ENCODE data around the gene AUH.

The AUH gene

DNA sequence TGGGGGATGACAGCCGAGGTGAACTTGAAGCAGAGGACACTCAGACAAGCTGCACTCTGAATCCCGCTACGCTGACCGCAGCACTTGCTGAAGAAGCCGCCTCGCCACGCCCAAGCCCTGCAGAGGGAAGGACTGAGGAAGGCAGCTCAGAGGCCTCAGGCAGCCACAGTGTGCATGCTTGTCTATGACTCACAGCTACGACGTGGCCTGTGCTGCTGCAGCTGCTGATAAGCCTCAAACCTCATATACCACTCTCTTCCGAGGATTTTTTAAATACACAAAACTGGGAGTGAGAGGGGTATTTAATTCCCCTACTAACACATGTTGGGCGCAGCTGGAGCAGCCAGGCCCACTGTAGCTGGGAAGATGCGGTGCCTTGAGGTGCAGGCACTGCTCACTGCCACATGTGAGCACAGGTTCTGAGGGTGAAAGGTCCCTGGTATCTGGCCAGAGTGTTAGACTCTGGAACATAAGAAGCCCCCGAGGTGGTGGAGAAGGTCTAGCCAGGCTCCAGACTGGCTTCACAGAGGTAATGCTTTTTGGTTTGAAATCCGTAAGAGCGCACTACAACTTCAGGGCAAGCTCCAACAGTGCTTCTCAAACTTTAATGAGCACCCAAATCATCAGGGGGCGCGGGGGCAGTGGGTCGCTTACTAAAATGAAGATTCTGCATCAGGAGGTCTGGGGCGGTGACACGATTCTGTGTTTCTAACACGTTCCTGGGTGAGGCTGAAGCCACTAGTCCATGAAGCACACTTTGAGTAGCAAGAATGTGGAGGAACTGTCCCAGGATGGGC is 196.8 kb downstream of the AUH start:
- DNase-seq (ENCODE audit: low read depth): peak; percentile 70

Measured in GM04503 (cell line).